ENCODE results near the gene MAPK10.
"Not testable (repeated sequence)": the region's sequence is repeated elsewhere in the genome, so short reads cannot be mapped to it uniquely, and the experiment has no call there.

Gene MAPK10

GRCh38 chr4:86174506-86174905, 185.3 kb downstream of the MAPK10 start:
- DNase-seq: no peak

- DNase-seq: not testable (repeated sequence)
Observed at GRCh38 chr4:86168335-86168734, 191.5 kb downstream of the MAPK10 start.

GRCh38 chr4:86160426-86160825, 199.4 kb downstream of the MAPK10 start:
- DNase-seq: no peak

- no peak for DNase-seq
Observed at GRCh38 chr4:86159216-86159615, 200.6 kb downstream of the MAPK10 start.

GRCh38 chr4:86156531-86156930, 203.3 kb downstream of the MAPK10 start:
- no peak for DNase-seq

GRCh38 chr4:86155766-86156165, 204.1 kb downstream of the MAPK10 start:
- DNase-seq: no peak

- no peak for DNase-seq
Observed at GRCh38 chr4:86152454-86152853, 207.4 kb downstream of the MAPK10 start.

GRCh38 chr4:86151196-86151595, 208.7 kb downstream of the MAPK10 start:
- DNase-seq: no peak

GRCh38 chr4:86141161-86141560, 218.7 kb downstream of the MAPK10 start:
- no peak for DNase-seq

- DNase-seq: no peak
Observed at GRCh38 chr4:86132468-86132867, 227.4 kb downstream of the MAPK10 start.

- no peak for DNase-seq
Observed at GRCh38 chr4:86131456-86131855, 228.4 kb downstream of the MAPK10 start.

- DNase-seq: no peak
Observed at GRCh38 chr4:86130160-86130933, 229.5 kb downstream of the MAPK10 start.

- DNase-seq: no peak
Observed at GRCh38 chr4:86129546-86129945, 230.3 kb downstream of the MAPK10 start.

GRCh38 chr4:86122404-86122803, 237.4 kb downstream of the MAPK10 start:
- DNase-seq: no peak

GRCh38 chr4:86118711-86119110, 241.1 kb downstream of the MAPK10 start:
- no peak for DNase-seq

- no peak for DNase-seq
Observed at GRCh38 chr4:86117705-86118302, 242.0 kb downstream of the MAPK10 start.

GRCh38 chr4:86114563-86114962, 245.3 kb downstream of the MAPK10 start:
- no peak for DNase-seq

GRCh38 chr4:86108834-86109233, 251.0 kb downstream of the MAPK10 start:
- DNase-seq: no peak

- no peak for DNase-seq
Observed at GRCh38 chr4:86108137-86108536, 251.7 kb downstream of the MAPK10 start.

- DNase-seq: no peak
Observed at GRCh38 chr4:86107112-86107511, 252.7 kb downstream of the MAPK10 start.

- DNase-seq: no peak
Observed at GRCh38 chr4:86106475-86106874, 253.4 kb downstream of the MAPK10 start.

GRCh38 chr4:86101841-86102240, 258.0 kb downstream of the MAPK10 start:
- no peak for DNase-seq

GRCh38 chr4:86101410-86101809, 258.4 kb downstream of the MAPK10 start:
- DNase-seq: no peak

- no peak for DNase-seq
Observed at GRCh38 chr4:86100539-86101215, 259.2 kb downstream of the MAPK10 start.

Data from stimulated activated CD4-positive, alpha-beta T cell treated with anti-CD3 and anti-CD28 coated beads, Interleukin-4, amount 100 ng/mL, for 1 hour (primary cell).